UCSD-AML1 (cell line): Measurements from ENCODE around the gene GPR39.

Experiments
- DNase-seq: peaks from one replicate; lab custom pipeline; 2025; ENCODE audit not compliant: unreplicated experiment; lab: John Stamatoyannopoulos, UW

Gene GPR39

GRCh38 chr2:132668189-132668823 lies 251.7 kb downstream of the GPR39 start:
- DNase-seq = no peak

DNA sequence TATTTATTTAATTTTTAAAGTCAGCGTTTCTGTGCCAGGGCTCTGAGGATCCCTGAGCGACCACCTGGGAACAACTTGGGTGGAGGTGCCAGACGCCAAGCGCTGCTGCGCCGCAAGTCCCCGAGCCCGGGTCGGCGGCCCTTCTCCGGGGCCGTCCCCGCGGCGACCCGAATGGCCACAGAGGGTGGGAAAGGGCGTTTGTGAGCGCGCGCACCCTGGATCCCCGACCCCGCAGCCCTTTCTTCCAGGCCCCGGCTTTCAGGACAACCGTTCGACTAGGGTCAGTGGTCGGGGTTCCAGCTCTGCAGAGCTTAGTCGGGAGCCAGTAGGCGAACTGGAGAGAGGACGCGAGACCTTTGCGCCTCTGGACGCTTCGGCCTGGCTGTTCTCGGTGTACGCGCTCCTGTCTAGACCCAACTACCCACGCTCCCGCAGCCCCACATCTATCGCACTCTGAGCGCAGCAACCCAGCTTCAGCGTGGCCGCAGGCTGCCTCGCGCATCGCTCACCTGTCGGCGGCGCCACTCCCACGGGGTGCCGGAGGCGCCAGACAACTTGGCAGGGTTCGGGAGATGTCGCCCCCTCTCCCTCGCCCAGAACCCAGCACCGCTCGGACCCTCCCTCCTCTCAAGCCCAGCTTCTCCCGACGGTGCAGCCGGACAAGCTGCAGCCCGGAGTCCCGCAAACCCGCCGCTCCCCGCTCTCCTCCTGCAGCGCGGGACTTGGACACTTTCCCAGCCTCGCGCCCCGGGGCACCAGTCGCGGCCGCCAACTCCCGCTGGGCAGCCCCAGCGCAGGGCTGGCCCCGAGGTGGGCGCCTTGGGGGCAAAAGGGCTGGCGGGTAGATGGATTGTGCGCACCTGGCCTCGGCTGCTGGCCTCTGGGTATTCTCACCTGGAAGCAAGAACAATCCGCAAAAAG lies 252.6 kb downstream of the GPR39 start:
- no peak for DNase-seq

- DNase-seq = no peak
These were observed 253.4 kb downstream of the GPR39 start, which contains the start of gene LYPD1 for GRCh38 chr2:132669908-132670495. Gene LYPD1 (minus strand): TSS chr2:132670205. CDS start chr2:132669932, 273 bp downstream.

GRCh38 chr2:132670496-132671150 lies 254.0 kb downstream of the GPR39 start:
- DNase-seq = no peak

DNA sequence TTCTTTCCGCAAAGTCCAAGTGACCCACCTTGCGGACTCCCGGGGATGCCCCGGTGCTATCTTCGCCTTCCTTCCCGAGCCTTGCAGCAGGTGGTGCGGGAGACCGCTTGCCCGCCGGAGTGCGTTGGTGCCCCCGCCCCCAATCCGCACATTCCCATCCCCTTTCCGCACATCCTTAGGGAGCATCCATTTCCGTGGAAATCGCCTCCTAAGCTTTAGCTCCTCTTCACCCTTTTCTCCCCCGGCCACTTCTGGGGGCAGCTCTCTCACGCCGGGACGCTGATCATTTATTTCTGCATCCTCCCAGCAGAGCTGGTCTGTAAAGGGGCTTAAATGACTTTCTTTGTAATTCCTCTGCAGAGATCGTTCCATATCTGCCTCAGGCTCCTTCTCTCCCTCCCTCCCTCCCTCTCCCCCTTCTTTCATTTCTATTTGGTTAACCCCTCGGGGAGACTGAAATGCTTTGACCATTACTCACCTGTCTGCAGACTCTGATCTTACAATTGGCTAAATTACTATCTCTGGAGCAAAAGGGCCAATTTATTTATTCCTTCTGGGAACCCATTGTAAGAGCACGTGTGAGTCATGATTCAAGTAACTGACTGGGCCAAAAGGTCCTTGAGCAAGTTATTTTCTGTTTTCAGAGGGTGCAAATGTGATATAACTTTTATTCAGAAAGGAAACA lies 254.7 kb downstream of the GPR39 start:
- no peak for DNase-seq

DNA sequence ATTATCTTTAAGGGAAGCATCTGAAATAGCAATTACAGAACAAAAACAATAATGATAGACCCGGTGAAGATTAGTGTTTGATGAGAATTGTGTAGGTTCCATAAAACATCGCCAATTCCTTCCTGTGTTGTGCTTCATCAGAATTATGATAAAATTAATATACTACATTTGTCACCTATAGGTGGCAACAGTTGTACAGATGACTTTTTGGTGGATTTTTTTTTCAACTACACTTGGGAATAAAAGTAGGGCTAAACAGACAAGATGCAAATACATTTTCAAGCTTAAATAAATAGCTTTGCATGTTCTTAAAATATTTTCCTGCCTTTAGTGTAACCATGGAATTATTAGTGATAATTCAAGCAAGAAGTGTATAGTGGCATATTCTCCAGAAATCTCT lies 260.4 kb downstream of the GPR39 start:
- no peak for DNase-seq

DNA sequence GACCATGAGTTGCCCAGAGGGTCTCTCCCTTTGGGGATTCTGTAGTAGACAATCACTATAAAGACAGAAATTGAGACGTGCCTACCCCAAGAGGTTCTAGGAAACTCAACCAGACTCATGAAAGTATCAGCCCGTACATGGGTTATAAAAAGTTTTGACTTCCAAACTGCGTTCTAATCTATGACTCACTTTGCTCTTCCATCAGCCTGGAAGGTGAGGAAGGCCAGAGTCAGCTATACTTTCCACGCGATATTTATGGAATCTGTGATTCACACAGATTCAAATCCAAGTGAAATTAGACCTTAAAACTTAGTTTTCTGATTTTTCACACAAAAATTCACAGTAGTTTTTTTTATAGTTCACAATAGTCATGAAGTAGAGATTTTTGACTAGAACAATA lies 261.1 kb downstream of the GPR39 start:
- DNase-seq = no peak

- DNase-seq = no peak
These were observed 261.9 kb downstream of the GPR39 start for GRCh38 chr2:132678483-132678882.

GRCh38 chr2:132680544-132680943 lies 263.9 kb downstream of the GPR39 start:
- no peak for DNase-seq

DNA sequence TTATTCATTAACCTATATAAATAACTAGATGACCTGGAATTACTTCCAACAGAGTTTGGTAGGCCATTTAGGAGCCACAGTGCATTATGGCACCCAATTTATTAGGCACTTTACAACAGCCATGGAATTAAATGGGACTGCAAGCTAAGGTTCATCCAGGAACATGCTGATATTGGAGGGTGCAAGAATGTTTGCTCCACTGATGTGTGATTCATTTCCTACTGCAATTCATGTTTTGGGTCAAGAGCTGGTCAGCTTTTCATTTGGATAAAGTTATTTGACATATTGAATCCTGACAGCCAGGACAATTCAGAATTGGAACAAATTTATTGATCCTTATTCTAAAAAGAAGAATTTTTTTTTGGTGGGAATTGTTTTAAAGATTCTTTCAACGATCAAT lies 265.2 kb downstream of the GPR39 start:
- no peak for DNase-seq

GRCh38 chr2:132690664-132691303 lies 274.2 kb downstream of the GPR39 start:
- no peak for DNase-seq

DNA sequence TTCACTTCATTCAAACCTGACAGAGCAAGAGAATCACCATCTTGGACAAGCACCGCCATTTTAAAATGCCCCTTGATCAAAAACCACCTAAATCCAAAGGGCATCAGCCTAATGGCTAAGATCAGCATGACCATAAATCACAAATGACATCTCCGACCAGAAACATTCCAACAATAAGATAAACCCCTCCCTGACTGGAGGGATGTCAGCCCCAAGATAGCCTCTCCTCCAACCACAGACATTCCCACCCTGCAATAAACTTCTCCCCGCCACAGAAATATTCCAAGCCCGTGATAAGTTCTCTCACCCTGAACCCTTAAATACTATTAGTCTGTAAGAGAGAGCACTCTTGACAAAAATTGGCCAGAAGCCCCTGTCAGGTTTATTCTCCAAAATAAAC lies 275.0 kb downstream of the GPR39 start:
- DNase-seq = no peak

DNA sequence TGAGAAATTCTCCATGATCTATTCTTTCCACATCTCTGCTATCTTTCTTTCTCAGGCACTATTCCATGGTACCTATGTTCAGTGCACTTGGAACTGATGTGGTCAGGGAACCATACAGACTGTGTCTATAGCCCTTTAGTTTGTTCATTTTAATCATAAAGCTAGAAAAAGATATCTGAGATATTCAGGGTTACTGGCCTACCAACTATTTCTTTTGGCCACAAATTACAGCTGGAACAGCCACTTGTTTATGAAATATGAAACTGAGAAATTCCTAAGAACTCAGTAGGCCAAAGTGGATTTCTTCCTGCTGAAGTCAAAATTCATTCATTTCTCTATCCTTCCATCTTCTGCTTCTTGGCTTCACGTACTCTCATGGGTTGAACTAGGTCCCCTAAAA lies 276.2 kb downstream of the GPR39 start:
- DNase-seq = no peak
